ENCODE measurements around the gene FAM124B.
A peak's percentile ranks its signal among the peaks of the same experiment; 100 is the strongest.

The FAM124B gene

DNA sequence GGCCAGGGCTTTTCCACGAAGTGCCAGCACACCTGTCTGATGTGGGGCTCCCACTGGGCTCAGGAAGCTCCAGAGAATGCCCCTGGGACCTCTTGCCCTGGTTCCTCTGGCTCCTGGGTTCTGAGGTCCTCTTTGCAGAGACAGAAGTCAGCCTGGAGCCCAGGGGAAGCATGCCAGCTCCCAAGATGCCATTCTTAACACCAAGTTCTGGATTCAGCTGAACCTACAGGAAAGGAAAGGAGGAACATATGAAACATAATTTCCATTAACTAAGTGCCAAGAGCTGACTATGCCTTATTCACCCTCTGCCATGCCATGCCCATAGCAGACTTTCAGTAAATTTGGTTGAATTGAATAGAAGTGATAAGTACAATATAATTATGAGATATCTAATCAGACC, 21.9 kb downstream of the FAM124B start:
- DNase-seq = no peak

GRCh38 chr2:224379172-224379571, 22.7 kb downstream of the FAM124B start:
- no peak for DNase-seq

GRCh38 chr2:224378701-224379097, 23.2 kb downstream of the FAM124B start:
- no peak for DNase-seq

- no peak for DNase-seq
These were observed 23.9 kb downstream of the FAM124B start for GRCh38 chr2:224377751-224378700.

DNA sequence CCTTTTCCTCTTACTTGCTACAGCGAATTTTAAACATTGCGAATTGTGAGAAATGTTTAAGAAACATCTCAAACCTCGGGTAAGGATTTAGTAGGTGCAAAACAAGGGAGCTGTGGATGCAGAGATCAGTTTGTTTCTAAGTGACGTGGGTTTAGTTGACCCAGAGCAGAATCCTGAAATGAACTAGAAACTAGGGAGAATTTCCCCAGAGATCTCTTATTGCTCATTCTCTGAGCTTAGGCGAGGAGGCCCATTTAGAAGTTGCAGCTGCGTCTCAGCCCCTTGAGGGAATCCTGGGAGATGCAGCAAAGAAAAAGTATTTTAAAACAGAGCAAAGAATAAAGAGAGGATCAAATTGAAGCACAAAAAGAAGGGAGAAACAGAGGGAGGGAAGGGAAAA, 29.3 kb downstream of the FAM124B start:
- no peak for DNase-seq

DNA sequence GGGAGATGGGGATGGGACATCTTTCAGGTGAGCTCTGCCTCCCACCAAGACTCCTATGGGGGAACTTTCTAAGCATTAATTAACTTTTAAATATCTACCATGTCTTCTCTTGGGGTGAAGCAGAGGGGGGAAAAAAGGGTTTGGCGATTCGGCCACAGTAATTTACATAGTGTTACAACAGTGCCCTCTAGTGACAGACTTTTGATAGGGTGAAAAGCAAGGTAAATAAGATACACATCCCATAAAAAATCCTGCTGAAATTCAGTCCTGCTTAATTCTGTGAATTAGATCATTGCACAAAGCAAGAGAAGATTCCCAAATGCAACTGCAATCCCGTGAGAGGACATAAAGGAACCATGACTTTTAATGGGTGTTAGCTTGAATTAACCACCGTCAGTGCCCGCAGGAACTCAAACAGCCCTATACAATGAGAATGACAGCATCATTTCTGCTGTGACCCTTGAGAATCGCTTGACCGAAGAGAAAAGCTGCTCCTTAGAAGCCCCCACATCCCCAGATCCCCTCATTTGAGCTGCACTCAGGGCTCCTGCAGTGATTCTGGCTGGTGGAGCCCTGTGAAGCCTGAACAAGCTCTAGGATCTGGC, 32.8 kb downstream of the FAM124B start:
- no peak for DNase-seq

DNA sequence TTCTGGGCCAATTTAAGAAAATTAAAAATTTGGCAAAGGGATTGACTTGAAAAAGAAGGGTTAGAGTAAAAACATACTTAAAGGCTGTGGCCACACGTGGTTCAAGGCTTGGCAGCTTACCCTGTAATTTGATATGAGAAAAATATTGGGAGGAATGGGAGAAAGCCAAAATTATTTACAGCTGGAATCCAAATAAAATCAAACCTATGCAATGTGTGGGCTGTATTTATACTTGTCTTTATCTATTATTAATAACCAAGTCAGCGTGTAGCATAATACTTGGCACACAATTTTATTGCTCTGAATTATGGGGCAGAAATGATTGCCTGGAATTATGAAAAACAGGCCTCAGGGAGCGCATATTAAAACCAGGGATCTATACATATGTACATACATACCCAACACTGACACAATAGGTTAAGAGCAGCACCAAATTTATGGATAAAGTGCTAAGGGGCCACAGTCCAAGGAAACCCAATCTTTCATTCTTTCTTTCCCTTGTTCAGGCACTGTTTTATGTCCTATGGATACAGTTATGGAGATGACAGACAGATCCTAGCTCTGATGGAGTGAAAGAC, 35.6 kb downstream of the FAM124B start:
- DNase-seq = no peak

GRCh38 chr2:224365331-224365730, 36.6 kb downstream of the FAM124B start:
- no peak for DNase-seq

- DNase-seq = no peak
These were observed 38.6 kb downstream of the FAM124B start for GRCh38 chr2:224363281-224363680.

GRCh38 chr2:224362094-224362493, 39.8 kb downstream of the FAM124B start:
- no peak for DNase-seq

GRCh38 chr2:224360801-224361251, 41.1 kb downstream of the FAM124B start:
- DNase-seq = no peak

- no peak for DNase-seq
These were observed 42.3 kb downstream of the FAM124B start for GRCh38 chr2:224359569-224359968.

DNA sequence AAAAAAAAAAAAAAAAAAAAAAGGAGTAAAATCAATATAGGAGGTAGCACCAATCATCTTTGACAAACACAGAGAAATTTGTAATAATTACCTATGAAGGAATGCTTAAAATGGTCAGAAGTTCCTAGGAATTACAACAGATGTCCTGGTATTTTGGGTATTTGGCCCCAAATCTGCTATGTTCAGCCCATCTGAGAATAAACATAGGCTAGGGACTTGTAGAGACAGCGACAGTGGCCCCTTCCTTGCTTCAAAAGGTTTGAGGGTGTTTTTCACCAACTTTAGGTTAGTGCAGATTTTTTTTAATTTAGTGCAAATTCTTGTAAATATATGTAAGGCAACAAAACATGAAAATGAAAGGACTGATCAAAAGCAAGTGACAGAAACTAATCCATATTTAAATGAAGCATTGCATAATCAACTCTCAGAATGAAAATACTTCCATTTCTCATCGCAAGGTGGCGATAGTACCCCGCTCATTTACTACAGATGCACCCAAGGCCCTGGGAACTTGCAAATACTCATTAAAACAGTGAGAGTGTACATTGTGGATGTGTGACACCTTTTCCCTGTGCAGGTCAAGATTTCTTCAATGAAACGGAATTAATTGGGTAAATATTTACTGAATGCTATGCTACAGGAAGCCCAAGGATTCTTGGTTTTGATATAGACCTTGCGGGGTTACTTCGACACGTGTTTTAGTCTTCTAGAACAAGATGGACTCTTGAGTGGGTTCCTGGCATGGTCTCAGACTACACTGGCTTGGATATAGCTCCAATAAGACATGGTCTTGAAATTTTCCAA, 44.6 kb downstream of the FAM124B start:
- peak; percentile 74 for DNase-seq

- DNase-seq = no peak
These were observed 47.2 kb downstream of the FAM124B start for GRCh38 chr2:224354632-224355211.

DNA sequence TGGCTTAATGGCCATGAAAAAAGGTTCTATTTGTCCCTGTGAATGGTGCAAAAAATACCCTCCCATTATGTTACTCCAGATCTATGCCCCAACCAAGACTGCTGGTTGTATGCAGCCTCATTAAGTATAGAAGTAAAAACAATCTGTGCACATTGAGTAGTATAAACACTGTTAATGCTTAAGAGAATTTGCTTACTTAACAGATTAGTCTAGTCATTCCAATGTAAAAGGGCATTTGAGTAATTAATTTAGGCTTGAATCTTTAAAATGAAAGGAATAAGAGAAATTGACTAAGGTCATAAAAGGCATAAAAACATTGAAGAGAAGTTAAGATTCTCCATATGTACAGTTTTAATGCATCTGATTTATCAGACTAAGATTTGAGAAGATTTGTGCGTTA, 51.2 kb downstream of the FAM124B start:
- DNase-seq = no peak

GRCh38 chr2:224349396-224349795, 52.5 kb downstream of the FAM124B start:
- no peak for DNase-seq

DNA sequence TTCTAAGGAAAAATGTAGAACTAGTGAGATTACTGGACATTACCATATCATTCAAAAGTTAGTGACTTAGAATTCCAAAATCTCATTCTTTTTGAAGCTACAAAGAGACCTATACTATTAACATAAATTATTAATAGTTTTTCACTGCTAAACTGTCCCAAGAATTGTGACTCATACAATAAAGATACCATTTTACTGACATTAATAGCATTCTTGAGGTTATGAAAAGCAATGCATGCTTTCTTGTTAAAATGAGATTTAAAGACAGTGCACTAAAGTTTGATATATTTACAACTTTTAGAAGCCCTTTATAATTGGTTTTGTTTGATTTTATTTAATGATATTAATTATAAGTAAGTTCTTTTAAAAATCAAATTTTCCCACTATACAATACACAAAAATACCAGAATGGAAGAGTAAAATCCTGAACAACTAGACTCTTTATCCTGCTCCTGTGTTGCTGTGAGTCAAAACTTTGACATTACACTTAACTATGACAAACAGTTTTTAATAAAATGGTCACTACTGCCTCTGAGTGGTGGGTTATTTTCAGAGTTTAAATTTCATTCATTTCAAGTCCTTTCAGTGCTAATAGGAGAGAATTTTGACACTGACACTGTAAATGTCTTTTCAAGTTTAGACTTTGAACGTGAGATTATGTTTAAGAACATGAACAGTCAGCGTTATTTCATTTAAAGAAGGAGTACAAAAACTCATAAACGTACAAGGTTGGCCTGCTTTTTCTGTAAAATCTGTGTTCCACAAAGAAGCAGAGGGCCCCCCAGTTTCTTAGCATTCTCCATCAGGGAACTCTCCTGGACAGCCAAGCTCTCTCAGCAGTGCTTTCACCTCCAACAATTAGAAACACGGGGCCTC, 54.5 kb downstream of the FAM124B start:
- no peak for DNase-seq

DNA sequence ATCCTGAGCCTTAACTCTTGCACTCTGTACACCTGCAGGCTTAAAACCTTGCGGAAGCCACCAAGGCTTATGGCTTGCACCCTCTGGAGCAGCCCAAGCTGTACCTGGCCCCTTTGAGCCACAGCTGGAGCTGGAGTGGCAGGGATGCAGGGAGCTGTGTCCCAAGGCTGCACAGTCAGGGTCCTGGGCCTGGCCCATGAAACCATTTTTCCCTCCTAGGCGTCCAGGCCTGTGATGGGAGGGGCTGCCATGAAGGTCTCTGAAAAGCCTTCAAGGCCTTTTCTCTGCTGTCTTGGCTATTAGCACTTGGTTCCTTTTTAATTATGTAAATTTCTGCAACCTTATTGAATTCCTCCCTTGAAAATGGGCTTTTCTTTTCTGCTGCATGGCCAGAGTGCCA, 56.4 kb downstream of the FAM124B start:
- no peak for DNase-seq

DNA sequence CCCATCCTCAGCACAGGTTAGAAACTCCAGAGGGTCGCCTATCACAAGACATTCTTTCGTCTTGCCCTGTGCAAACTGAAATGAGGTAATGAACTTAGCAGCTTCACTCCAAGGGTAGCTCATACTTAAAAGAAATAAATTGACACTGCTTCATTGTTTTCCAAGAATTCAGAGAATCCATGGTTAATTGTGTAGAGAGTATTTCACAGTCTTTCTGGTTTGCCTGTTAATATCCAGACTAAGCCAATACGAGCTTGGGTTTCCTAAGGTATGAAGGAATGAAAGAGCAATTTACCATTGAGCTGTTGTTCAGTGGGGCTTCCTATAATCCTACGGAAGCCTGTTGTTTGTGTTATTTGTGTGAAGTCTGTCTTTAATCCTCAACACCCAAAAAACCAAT, 58.7 kb downstream of the FAM124B start:
- DNase-seq = no peak

- DNase-seq = no peak
These were observed 65.9 kb downstream of the FAM124B start for GRCh38 chr2:224335991-224336390.

GRCh38 chr2:224334726-224335125, 67.2 kb downstream of the FAM124B start:
- no peak for DNase-seq

All from activated CD8-positive, alpha-beta memory T cell treated with anti-CD3 and anti-CD28 coated beads for 24 hours (primary cell).